Ovary (tissue), 3 donors: ENCODE data around the gene IGFBP4.

Experiments used
- EP300 ChIP-seq: sonication (generic); formaldehyde crosslinking; IDR thresholded peaks from one replicate; pipeline ENCODE4 v1.6.1; 2017; ENCODE audit warnings: antibody characterized with exemption
- POLR2A ChIP-seq: fragments of 450-650 bp; IDR thresholded peaks from one replicate; pipeline ENCODE4 v1.6.1; 2017; ENCODE audit warnings: antibody characterized with exemption, mild to moderate bottlenecking, moderate library complexity
- TF ChIP-seq, protein P1 (sequence below), 3 donors: fragments of 450-650 bp in 2 of 3; fragments of 200-600 bp in 1 of 3; IDR thresholded peaks; one replicate each; pipeline versions ENCODE4 v1.5.1 to v1.8.0; 2016 to 2022; ENCODE audit warnings: antibody characterized with exemption in 3 of 3, mild to moderate bottlenecking in 1 of 3
- donor health status: DM: no; HTN: no; CAD: no.

DNA sequence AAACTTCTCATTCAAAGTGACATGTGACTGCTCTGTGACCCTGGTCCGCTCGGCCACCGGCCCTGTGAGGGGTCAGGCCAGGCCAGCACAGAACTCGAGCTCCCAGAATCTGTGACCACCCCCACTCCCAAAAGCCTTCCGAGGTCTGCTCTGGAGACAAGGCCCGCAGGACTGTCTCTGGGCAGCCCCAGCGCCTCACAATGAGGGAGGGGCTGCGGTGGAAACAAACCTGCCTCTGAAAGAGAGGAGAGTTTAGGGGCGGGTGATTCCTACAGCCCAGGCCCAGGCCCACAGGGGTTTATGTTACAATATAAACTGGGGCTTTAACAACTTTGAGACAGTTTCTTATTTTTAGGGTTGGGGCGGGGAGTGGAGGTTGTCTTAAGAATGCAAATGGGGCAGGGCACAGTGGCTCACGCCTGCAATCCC lies 19.9 kb downstream of the IGFBP4 start:
- TF ChIP-seq POLR2A (no peak), EP300 (no peak)
- TF ChIP-seq, protein P1, sequence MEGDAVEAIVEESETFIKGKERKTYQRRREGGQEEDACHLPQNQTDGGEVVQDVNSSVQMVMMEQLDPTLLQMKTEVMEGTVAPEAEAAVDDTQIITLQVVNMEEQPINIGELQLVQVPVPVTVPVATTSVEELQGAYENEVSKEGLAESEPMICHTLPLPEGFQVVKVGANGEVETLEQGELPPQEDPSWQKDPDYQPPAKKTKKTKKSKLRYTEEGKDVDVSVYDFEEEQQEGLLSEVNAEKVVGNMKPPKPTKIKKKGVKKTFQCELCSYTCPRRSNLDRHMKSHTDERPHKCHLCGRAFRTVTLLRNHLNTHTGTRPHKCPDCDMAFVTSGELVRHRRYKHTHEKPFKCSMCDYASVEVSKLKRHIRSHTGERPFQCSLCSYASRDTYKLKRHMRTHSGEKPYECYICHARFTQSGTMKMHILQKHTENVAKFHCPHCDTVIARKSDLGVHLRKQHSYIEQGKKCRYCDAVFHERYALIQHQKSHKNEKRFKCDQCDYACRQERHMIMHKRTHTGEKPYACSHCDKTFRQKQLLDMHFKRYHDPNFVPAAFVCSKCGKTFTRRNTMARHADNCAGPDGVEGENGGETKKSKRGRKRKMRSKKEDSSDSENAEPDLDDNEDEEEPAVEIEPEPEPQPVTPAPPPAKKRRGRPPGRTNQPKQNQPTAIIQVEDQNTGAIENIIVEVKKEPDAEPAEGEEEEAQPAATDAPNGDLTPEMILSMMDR (IDR thresholded peaks at IDR 0.05): no peak
